MV-4-11 (cell line): Measurements from ENCODE around the gene KRTCAP2.
A peak's percentile ranks its signal among the peaks of the same experiment; 100 is the strongest.
"Not testable (repeated sequence)": the region's sequence is repeated elsewhere in the genome, so short reads cannot be mapped to it uniquely, and the experiment has no call there.

ENCODE experiments used
- DNase-seq: peaks from one replicate; lab custom pipeline; 2025; lab: John Stamatoyannopoulos, UW

The KRTCAP2 gene

DNA sequence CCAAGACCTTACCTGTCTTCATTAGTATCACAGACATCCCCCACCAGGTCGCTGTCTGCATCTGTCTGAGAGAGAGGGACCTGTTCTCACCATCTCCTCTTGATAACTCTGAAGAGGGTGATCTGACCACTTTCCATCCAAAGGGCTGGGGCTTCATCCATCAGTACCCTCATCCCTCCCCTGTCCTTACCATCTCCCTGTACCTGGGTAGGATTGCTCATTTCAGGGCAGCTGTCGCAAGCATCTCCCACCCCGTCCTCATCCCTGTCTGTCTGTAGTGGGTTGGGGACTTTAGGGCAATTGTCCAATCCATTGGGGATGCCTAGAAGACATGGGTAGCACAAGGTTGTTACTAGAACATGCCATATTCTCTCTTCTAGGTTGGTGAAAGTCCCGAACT lies 26.7 kb upstream of the KRTCAP2 start:
- DNase-seq, result no peak

GRCh38 chr1:155198547-155198906 lies 25.4 kb upstream of the KRTCAP2 start:
- DNase-seq, result no peak

DNA sequence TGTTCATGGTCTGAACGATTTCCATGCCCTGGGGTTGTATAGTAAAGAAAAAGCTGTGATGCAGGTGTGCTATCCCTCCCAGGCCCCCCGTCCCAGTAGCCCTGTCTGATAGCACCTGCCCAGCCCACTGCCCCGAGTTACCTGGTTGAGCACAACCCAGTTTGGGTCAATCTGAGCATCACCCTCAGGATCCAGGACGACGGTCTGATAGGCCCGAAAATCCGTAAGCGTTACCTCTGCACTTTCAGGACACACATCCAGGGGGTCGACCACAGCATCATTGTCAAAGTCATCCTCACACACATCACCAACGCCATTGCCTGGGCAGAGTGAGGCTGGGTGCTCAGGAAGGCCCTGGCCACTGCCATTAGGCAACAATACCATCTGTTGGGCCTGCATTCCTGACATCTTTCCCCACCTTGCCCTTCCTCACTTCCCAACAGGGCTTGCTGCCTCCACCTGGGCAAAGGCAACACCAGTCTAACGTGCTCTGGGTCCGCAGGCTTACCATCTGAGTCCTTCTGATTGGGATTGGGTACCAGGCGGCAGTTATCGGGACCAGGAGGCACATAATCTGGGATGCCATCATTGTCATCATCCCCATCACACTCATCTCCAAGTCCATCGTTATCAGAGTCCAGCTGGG lies 24.9 kb upstream of the KRTCAP2 start:
- no peak for DNase-seq

DNA sequence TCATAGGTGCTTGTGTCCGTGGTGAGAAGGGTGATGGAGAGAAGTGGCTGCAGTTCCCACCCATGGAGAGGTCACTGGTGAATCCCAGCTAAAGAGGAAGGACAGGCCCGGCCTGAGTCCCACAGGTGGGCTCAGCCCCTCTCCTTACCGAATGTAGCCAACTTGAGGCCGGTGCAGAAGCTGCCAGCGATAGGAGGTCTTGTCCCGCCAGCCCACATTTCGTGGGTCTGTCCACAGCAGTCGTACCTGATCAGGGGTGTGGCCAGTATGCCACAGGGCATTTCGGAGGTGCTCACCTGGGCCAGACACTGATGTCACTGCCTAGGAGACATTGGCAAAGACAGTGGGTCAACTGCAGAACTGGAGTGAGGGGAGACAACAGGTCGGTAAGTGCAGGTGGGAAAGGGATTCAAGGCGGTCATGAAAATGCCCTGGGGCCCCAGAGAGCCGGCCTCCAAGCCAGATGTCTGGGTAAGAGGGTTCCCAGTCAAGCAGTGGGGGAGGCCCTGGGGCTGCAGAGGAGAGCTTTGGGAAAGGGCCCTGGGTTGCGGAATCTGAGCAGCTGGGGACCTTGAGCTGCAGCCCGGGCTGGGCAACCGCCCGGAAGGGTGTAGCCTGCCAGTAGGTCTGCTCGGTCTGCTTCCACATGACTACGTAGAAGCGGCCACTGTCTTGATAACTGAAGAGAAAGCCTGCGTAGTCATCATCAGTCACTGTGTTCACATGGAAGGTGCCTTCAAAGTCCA lies 24.0 kb upstream of the KRTCAP2 start:
- no peak for DNase-seq

DNA sequence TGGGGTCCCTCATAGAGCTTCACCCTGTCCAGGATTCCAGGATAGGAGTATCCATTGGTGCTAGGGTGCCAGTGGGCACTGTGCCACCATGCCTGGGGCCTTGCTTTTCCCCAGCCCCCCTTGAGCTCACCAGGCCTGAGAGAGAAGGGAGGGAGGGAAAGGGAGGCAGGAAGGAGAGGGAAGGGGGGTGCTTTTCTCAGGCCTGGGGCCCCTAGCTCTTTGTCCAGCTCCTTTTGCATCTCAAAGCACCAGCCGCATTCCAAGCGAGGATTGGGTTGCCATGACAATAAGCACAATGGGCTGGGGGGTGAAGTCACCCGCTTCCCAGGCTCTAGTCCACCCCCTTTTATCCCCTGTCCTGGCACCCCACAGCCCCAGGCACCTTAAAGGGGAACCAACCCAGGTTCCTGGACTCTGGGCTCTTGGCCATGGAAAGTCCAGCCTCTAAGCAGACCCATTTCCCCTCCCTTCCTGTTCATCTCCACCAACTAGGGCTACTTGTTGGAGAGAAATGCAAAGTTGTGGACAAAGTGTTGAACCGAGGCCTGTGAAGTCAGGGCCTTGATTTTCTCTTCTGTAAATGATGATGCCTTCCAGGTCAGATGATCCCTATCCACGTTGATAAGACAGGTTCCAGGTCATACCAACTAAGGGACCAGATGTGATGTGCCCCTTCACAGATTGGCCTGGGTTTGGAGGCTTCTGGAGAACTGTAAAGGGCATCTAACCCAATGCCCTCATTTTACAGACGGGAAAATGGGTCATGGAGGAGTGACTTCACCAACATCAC lies 23.2 kb upstream of the KRTCAP2 start:
- DNase-seq, result no peak

- peak; percentile 44 for DNase-seq
Observed at GRCh38 chr1:155195201-155196102, 22.3 kb upstream of the KRTCAP2 start.

DNA sequence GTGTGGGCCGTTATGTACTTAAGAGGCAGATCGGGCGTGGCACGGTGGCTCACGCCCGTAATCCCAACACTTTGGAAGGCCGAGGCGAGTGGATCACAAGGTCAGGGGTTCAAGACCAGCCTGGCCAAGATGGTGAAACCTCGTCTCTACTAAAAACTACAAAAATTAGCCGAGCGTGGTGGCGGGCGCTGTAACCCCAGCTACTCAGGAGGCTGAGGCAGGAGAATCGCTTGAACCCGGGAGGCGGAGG lies 20.8 kb upstream of the KRTCAP2 start:
- DNase-seq, result not testable (repeated sequence)

DNA sequence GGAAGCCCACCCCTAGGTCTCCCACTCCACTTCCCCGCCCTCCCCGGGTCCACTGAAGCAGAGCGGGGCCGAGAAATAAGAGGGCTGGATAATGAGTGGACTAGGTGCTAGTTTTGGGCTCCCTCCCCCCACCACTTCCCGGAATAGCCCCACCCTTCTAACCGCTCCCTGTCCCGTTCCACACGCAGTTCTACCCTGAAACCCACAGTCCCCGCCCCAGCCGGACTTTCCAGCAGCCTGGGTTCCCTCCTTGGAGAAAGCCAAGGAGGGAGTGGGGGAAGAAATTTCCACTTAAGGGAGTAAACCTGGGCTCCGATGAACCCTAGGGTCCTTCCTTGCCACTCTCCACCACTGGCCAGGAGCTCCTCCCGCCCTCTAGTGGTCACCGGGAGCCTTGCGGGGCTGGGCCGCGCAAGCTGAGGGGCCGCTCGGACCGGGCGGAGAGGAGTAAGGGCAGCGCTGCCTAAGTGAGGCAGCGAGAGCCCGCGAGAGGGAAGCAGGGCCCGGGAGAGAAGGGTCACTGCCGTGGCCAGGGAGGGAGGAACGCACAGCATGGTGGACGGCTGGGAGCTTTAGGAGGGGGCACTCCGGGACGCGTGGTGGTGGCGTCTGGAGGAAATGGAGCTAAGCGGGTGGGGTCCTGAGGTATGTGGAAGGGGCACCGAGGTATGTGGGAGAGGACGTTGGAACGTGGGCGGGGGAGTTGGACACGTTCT lies 20.3 kb upstream of the KRTCAP2 start:
- DNase-seq, result peak; percentile 83

GRCh38 chr1:155192346-155193274 lies 19.5 kb upstream of the KRTCAP2 start:
- no peak for DNase-seq

GRCh38 chr1:155191904-155192303 lies 18.8 kb upstream of the KRTCAP2 start:
- DNase-seq, result no peak

- DNase-seq, result not testable (repeated sequence)
Observed at GRCh38 chr1:155189926-155190325, 16.8 kb upstream of the KRTCAP2 start.

DNA sequence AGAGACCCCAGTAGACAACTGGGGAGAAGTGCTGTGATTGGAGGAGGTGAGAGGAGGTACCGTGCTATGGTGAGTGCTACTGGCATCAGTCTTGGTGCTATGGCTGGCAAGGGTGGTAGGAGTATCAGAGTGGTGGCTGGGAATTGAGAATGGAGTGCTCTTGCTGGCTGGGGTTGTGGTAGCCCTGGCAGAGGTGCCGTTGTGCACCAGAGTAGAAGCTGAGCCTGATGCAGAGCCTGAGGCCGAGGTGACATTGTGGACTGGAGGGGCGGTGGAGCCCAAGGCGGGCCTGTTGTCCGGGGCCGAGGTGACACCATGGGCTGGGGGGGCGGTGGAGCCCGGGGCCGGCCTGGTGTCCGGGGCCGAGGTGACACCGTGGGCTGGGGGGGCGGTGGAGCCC lies 15.2 kb upstream of the KRTCAP2 start:
- DNase-seq, result no peak

- DNase-seq, result no peak
Observed at GRCh38 chr1:155187456-155187891, 14.4 kb upstream of the KRTCAP2 start.

GRCh38 chr1:155186794-155187455 lies 13.8 kb upstream of the KRTCAP2 start:
- no peak for DNase-seq

DNA sequence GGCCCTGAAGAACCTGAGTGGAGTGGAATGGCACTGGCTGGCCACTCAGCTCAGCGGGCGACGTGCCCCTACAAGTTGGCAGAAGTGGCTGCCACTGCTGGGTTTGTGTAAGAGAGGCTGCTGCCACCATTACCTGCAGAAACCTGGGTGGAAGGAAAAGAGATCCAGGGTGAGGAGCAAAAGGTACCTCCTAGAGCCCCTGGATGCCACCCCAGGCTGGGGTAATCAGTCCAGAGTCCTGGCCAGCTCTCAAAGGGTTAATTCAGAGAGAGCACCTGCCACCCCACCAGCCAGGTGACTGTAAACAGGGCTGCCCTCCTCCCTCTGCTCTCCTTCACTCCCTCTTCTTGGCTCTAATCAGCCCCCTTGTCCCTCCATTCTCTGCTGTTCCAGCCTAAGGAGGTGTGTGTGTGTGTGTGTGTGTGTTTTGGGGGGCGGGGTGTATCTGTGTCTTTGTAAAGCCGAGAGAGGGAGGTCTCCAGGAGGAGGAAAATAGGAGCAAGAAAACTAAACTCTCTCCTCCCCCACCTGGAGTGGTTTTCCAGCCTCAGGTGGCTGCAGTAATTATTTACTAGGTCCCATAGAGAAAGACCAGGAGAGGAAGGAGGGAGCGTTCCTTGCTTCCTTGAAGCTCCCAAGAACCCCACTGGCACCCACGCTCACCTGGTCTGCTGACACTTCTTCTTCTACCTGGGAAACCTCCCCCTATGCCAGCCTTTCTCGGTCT lies 13.1 kb upstream of the KRTCAP2 start:
- DNase-seq, result no peak

DNA sequence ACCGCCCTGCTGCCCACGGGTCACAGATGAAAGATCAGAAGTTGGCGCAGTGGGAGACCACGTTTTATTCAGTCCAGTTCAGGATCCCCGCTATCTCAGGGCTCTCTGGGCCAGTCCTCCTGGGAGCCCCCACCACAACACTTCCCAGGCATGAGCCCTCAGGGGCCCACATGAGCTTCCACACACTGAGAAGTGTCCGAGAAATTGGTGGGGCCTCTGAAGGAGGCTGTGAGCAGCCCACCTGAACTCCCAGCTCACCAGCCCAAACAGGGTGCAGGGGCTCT lies 12.6 kb upstream of the KRTCAP2 start:
- DNase-seq, result no peak

GRCh38 chr1:155184835-155185782 lies 12.0 kb upstream of the KRTCAP2 start:
- peak; percentile 92 for DNase-seq

DNA sequence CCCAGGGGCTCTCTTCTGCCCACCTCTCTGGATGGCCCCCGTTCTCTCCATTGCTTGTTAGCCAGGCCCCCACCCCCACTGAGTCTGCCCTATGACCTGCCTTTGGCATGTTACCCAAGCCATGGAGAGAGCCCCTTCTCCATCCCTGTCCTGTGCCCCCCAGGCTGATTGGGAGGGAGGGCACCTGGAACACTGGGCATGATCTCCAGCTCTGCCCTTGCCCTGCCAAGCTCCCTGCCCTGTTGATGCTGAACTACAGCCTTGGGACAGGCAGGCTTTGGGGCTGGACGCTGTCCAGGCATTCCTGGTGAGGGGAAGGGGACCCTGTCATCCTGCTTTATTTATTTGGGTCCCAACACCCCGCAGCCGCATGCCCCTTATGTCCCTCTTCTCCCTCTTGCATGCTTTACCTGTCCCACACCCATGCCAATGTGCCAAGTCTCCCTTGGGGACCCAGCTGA lies 11.3 kb upstream of the KRTCAP2 start:
- DNase-seq, result no peak
